Measurements from ENCODE around the gene CYLD.

Gene CYLD

GRCh38 chr16:50812876-50813466 lies 71.1 kb downstream of the CYLD start:
- TF ChIP-seq, protein P1, sequence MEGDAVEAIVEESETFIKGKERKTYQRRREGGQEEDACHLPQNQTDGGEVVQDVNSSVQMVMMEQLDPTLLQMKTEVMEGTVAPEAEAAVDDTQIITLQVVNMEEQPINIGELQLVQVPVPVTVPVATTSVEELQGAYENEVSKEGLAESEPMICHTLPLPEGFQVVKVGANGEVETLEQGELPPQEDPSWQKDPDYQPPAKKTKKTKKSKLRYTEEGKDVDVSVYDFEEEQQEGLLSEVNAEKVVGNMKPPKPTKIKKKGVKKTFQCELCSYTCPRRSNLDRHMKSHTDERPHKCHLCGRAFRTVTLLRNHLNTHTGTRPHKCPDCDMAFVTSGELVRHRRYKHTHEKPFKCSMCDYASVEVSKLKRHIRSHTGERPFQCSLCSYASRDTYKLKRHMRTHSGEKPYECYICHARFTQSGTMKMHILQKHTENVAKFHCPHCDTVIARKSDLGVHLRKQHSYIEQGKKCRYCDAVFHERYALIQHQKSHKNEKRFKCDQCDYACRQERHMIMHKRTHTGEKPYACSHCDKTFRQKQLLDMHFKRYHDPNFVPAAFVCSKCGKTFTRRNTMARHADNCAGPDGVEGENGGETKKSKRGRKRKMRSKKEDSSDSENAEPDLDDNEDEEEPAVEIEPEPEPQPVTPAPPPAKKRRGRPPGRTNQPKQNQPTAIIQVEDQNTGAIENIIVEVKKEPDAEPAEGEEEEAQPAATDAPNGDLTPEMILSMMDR (IDR thresholded peaks at IDR 0.05; ENCODE audit: low read depth, low read length, missing control alignments), result no peak
- no peak for DNase-seq (ENCODE audit: extremely low read depth, low read depth)

GRCh38 chr16:50814052-50814451 lies 72.2 kb downstream of the CYLD start:
- H3K4me3 ChIP-seq (replicated peaks; ENCODE audit: low read depth, low read length), result no peak overlapping the region
- TF ChIP-seq, protein P1 (IDR thresholded peaks at IDR 0.05; ENCODE audit: low read depth, low read length, missing control alignments), result no peak
- DNase-seq (ENCODE audit: extremely low read depth, low read depth), result no peak

More at GRCh38 chr16:50812876-50813466, 71.1 kb downstream of the CYLD start:
- no peak overlapping the region for H3K4me3 ChIP-seq (replicated peaks; ENCODE audit: low read depth, low read length)

GRCh38 chr16:50814541-50814940 lies 72.7 kb downstream of the CYLD start:
- no peak for DNase-seq (ENCODE audit: extremely low read depth, low read depth)
- TF ChIP-seq, protein P1 (IDR thresholded peaks at IDR 0.05; ENCODE audit: low read depth, low read length, missing control alignments), result no peak

GRCh38 chr16:50815382-50815781 lies 73.5 kb downstream of the CYLD start:
- DNase-seq (ENCODE audit: extremely low read depth, low read depth), result no peak
- TF ChIP-seq, protein P1 (IDR thresholded peaks at IDR 0.05; ENCODE audit: low read depth, low read length, missing control alignments), result no peak
- no peak overlapping the region for H3K4me3 ChIP-seq (replicated peaks; ENCODE audit: low read depth, low read length)

More at GRCh38 chr16:50814541-50814940, 72.7 kb downstream of the CYLD start:
- no peak overlapping the region for H3K4me3 ChIP-seq (replicated peaks; ENCODE audit: low read depth, low read length)

- DNase-seq (ENCODE audit: extremely low read depth, low read depth), result no peak
- H3K4me3 ChIP-seq (replicated peaks; ENCODE audit: low read depth, low read length), result no peak overlapping the region
- TF ChIP-seq, protein P1 (IDR thresholded peaks at IDR 0.05; ENCODE audit: low read depth, low read length, missing control alignments), result no peak
These were observed 75.1 kb downstream of the CYLD start for GRCh38 chr16:50816901-50817555.

GRCh38 chr16:50818380-50818779 lies 76.5 kb downstream of the CYLD start:
- DNase-seq (ENCODE audit: extremely low read depth, low read depth), result no peak
- TF ChIP-seq, protein P1 (IDR thresholded peaks at IDR 0.05; ENCODE audit: low read depth, low read length, missing control alignments), result no peak
- H3K4me3 ChIP-seq (replicated peaks; ENCODE audit: low read depth, low read length), result no peak overlapping the region

All from HFF-Myc (cell line).